GM21528 (cell line): ENCODE measurements around the gene CAPN8.
"Not testable (repeated sequence)": the region's sequence is repeated elsewhere in the genome, so short reads cannot be mapped to it uniquely, and the experiment has no call there.

ENCODE experiments used
- ATAC-seq: cut with Tn5 transposase; IDR thresholded peaks from one replicate; pipeline ENCODE4 v1.9.1; 2021; ENCODE audit warnings: mild to moderate bottlenecking, moderate library complexity; ENCODE audit not compliant: unreplicated experiment, low FRiP score

The CAPN8 gene

DNA sequence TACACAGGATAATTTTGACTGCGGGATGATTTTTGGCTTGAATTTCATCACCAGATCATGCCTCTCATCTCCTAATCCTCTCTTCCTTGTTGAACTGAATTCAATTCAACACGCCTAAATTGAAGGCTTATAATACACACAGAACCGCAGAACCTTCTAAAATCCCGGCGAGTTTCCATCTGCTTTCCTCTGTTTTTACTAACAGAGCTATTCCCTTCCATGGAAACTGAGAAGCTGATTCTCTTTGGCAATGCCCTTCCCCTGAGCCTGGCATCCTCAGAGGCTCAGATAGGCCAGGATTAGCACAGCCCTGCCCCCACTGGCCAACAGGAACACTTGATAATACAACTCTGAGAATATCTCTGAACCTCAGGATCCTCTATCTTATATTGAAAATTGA, 130.2 kb downstream of the CAPN8 start:
- no peak for ATAC-seq

DNA sequence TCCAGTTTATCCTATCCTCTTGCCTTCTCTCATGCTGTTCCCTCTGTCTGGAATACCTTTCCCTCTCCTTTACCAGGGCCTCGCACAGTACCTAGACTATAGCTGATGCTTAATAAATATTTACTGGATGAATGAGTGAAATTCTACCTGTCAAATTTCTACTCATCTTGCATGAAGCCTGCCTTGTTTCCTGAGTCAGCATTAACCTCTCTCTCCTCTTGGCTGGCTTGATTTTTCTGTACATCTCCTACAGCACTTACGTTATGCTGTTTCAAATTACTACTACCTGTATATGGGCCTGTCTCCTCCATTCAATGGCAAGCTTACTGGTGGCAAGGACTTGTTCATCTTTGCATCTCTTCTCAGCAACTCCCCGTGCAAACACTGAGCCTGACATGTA, 130.8 kb downstream of the CAPN8 start:
- no peak for ATAC-seq

DNA sequence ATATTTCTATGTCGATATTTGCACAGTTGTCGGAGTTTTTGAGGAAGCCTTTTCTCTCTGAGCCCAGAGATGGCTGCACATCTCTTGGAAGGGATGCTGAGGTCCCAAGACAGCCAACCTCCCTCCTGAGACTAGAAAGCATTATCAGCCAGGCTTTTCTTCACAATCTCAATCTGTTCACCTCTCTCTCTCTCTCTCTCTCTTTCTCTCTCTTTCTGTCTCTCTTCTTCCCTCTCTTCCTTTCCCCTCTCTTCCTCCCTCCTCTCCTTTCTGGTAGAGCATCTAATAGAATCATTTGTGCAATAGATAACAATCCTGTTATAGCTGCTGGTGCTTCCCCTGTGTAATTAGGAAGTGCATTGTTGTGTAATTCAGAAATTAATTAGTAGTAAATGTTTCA, 131.8 kb downstream of the CAPN8 start:
- no peak for ATAC-seq

DNA sequence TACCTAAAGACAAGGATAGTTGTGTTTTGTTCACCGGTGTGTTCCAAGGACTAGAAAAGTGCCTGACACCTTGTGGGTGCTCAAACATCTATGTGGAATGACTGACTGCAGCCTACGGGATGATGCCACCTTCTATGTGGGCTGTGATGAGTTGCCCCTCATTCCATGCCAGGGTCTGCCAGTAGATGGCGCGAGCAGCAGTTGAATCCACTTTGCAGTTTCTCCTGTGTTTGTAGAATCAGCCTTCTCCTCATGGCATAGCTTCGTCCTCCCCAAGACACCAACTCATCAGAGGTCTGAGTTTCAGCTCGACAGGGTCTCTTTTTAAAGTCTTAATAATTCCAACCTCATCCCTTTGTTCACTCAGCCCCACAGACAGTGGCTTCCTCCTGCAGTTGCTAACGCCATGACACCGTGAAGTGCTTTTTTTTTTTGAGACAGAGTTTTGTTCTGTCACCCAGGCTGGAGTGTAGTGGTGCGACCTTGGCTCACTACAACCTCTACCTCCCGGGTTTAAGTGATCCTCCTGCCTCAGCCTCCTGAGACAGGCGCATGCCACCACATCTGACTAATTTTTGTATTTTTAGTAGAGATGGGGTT, 133.7 kb downstream of the CAPN8 start:
- ATAC-seq: no peak

DNA sequence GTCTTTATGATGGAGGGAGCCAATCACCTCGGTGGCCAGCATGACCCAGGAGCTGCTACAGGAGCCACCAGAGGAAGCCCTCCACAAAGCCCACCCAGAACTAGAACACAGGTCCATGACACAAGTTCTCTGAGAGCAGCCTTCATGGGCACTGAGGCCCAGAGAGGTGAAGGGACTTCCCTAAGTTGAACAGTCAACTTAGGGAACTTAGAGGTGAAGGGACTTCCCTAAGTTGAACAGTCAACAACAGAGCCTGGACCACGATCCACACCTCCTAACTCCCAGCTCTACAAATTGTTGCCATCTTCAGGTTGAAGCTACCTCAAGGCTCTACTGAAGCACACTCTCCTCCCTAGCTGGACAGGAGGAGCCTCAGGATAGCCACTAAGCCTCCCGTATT, 139.5 kb downstream of the CAPN8 start:
- no peak for ATAC-seq

DNA sequence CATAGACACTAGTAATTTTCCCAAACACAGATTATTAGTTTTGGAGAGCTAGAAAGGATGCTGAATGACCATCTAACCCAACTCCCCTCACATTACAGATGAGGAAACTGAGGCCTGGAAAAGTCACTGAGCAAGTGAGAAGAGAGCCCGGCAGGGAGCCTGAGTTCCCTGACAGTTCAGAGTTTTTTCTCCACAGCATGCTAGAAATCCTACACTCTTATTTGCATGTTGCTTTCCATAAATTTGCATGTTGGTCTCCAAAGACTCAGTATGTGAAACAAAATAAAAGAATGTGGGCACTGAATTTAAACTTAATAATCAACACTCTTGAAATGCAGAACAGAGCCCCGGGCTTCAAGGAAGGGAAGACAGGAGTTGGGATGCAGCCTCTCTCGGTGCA, 140.0 kb downstream of the CAPN8 start:
- ATAC-seq: no peak

DNA sequence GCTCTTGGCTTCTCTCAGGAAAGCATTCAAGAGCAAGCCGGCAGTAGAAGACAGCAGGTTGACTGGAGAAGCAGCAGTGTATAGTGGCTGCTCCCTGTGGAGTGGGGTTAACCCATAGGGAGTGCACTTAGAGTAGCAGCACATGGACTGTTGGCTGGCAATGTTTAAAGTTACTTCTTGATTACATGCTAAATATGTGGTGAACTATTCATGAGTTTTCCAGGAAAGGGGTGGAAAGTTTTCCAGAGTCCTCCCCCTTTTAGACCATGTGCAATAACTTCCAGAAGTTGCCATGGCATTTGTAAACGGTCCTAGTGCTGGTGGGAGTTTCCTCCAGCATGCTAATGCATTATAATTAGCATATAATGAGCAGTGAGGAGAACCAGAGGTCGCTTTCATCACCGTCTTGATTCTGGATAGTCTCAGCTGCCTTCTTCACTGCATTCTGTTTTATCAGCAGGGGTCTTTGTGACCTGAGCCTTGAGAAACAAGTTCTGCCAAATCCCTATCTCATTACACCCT, 140.5 kb downstream of the CAPN8 start:
- no peak for ATAC-seq

DNA sequence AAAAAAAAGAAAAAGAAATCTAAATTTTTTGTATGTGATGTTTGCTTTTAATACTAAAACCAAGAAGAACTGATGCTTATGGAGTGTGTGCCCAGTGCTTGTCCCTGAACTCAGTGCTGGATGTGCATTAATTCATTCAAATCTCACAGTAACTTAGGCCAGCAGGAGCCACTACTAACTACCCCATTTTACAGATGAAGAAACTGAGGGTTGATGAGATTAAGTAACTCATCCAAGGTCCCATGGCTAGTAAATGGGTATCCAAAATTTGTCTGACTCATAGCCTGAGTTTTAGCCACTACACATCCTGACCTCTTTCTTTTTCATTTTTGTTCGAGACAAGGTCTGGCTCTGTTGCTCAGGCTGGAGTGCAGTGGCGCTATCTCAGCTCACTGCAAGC, 144.4 kb downstream of the CAPN8 start:
- no peak for ATAC-seq

DNA sequence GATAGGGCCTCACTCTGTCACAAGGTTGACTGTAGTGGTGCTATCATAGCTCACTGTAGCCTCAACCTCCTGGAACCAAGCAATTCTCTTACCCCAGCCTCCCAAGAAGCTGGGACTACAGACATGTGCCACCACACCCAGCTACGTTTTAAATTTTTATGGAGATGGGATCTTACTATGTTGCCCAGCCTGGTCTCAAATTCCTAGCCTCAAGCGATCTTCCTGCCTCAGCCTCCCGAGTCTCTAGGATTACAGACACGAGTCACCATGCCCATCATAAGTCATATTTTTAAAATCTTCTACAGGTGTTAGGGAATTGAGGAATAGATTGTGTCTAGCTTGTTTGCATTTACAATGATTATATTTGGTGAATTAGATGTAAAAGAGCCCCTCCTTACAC, 145.3 kb downstream of the CAPN8 start:
- no peak for ATAC-seq

DNA sequence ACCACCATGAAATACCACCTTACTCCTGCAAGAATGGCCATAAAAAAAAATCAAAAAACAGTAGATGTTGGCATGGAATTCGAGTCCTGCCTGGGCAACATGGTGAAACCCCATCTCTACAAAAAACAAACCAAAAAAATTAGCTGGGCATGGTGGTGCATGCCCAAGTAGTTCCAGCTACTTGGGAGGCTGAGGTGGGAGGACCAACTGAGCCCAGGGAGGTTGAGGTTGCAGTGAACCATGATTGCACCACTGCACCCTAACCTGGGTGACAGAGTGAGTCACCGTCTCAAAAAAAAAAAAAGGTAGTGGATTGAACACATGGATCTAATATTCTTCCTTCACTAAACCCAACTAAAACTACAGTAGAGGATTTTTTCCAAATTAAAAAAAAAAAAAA, 146.4 kb downstream of the CAPN8 start:
- no peak for ATAC-seq

DNA sequence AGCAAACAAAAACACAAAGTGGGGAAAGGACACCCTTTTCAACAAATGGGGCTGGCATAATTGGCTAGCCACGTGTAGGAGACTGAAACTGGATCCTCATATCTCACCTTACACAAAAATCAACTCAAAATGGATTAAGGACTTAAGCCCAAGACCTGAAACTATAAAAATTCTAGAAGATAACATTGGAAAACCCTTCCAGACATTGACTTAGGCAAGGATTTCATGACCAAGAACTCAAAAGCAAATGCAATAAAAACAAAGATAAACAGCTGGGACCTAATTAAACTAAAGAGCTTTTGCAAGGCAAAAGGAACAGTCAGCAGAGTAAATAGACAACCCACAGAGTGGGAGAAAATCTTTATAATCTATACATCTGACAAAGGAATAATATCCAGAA, 146.9 kb downstream of the CAPN8 start:
- ATAC-seq: not testable (repeated sequence)

DNA sequence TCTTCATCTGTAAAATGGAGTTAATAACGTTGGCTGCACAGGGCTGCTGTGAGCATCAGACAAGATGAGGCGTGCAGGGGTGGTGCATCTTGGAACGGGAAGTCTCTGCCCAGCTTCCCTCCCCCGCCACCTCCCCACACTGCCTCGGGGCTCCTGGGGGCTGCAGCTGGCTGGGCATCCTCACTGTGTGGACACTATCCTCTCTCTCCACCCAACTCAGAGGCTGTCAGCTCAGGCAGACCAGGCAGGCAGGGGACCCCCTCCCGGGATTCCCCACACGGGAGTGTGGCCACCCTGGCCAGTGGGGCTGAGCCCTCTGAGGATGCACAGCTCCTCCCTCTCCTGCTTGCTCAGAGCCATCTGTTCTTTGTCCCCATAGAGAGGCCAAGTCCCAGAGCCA, 149.6 kb downstream of the CAPN8 start:
- ATAC-seq: no peak

DNA sequence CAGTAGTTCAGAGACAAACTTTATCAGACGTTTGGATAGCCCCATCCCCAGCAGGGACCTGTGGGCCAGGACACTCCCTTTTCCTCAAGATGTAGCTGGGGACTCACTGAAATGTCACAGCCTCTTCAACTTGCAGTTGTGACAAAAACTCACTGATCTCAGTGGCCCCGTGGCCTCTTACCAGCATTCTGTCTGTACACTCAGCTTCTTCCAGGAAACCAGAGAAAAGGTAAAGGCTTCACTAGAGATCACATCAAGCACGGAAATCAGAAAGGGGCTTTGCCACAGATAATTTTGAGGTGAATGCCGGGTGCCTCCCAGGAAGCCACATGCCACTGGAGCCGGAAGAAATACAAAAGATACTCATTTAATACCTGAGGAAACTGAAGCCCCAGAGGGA, 150.1 kb downstream of the CAPN8 start:
- no peak for ATAC-seq

DNA sequence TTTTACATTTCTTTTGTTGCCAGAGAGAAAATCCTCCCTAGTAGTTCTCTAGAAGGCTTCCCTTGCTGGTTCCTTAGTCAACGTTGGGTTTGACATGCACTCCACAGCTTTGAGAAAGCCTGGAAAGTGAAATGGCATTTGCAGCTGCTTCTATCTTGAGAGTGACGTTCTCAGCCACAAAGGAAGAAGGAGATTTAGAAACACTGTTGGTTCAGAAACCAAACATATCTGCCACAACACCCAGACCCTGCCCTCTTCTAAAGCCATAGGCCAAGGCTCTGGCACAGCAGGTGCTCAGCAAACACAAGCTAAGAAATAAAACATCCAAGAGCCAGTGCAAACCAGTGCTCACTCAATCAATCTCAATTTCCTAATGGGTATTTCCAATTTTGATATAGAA, 150.9 kb downstream of the CAPN8 start:
- ATAC-seq: no peak

DNA sequence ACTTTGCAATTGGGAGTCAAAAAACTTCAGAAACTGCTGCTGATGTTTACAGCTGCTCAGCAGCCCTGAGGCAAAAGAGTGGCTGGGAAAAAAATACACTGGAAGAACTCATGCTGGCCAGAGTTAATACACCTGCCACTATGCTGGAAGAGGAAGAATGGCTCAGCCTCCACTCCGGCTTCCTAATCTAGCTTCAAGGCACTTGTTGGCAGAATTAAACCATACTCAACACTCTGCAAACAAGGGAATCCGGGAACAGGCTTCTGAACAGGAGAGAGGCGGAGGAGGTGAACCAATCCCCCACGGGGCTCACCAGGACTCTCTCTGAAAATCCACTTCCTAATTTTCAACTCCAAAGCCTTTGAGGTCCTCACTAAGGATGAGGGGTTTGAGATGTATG, 152.2 kb downstream of the CAPN8 start:
- no peak for ATAC-seq

DNA sequence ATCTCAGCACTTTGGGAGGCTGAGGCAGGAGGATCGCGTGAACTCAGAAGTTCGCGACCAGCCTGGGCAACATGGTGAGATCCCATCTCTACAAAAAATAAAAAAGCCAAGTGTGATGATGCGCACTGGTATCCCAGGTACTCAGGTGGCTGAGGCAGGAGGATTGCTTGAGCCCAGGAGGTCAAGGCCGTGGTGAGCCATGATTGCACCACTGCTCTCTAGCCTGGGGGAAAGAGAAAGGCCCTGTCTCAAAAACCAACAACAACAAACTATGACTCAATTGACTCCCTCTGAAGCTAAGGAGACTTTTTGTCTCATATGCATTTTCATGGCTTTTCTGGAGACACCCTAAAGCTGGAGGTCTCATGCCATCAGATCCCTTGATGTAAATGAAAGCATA, 153.4 kb downstream of the CAPN8 start:
- ATAC-seq: no peak

DNA sequence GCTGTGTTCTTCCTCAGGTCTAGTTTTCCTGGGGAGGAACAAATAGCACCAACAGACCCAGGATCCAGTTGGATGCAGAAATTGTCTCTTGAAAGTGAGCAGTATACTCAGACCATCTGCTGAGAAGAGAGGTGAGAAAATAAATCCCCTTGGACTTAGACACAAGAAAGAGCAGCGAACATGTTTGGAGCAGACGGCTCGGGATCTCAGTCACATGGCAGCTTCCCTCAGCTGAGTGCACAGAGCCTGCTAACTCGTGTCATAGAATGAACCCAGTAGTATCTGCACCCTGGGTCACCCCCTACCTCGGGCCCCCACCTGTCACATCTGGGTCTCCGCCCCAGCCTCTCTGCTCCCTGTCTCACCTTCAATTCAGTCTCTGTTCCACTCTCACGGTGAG, 156.7 kb downstream of the CAPN8 start:
- ATAC-seq: no peak

DNA sequence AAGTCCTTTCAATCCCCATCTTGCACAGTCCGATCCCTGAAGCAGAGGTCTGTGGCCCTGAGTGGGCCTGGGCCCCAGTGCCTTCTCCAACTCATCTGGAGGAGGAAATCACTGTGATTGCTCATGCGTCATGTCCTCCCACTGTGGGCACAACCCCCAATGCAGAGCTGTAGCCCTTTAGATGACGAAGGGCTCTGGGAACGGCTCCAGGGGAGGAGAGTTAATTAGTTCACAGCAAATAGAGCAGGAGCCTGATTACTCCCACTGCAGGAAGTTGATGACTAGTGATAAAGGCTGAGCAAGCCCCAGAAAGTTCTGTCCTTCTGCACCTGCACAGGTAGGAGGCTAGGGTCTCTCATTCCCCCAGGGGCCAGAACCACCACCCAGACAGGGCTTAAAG, 160.8 kb downstream of the CAPN8 start:
- no peak for ATAC-seq

DNA sequence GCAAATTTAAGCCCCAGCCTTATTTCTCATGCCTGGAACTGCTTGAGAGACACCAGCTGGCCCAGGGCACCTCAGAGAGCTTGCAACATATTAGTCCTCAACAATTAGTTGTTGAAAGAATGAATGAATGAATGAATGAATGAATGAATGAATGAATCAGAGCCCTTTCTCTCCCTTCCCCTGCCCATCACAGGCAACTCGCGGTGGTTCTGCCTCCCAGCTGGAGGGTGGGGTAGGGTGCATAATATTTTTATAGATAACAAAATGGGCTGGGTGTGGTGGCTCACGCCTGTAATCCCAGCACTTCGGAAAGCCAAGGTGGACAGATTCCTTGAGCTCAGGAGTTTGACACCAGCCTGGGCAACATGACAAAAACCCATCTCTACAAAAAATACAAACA, 162.2 kb downstream of the CAPN8 start:
- ATAC-seq: no peak

DNA sequence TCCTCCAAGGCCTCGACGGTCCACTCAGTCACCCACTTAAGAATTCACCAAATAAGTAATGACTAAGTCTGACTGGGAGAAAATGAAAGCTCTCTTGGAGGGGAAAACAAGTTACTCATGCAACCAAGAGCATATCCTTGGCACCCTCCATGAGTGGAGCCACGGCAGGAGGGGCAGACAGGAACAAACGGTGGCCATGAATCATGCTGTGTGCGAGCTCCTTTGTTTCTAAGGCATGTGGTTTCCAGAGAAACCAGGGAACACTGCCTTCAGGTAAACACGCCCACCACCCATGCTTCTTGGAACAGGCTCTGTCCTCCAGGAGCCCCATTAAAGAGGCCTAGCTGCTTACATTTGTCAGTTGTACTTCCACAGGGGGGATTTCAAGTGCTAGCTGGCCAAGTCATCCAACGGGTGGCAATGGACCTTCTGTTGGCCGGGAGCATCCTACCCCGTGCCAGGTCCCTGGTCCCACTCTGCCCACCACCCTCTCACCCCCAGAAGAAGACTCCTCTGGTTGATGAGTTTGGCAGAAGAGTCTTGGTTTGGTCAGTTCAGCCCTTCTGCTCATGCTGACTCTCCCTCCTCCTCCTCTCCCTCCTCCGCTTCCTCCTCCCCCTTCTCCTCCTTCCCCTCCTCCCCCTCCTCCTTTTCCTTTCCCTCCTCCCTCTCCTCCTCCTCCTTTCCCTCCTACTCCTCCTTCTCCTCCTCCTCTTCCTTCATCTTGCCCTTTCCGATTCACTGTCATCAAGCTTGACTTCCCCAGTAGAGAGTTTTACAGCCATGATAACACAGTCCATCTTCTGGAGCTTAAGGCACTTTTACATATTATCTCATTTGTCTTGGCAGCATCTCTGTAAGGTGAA, 164.7 kb downstream of the CAPN8 start:
- no peak for ATAC-seq

DNA sequence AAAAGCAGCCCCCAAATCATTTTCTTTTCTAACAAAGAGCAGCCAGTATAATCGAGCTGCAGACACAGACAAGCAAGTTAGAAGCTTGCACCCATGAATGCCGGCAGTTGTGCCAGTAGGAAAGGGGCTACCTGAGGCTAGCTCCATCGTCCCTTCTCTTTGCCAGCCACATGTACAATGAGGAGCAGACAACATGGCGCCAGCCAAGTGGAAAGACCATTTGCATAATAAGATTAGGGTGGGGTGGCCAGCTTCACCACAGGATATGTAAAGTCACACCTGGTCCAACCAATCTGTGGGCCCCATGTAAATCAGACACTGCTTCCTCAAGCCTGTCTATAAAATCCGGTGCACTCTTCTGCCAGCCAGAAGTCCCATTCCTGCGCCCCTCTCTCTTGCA, 168.6 kb downstream of the CAPN8 start:
- ATAC-seq: no peak
